CD4-positive, alpha-beta T cell treated with Interleukin-6 at 100 ng/mL for 8 hours (primary cell): ENCODE measurements around the gene AGAP5.
"Not testable (repeated sequence)": the region's sequence is repeated elsewhere in the genome, so short reads cannot be mapped to it uniquely, and the experiment has no call there.

Source experiments
- DNase-seq: peaks from one replicate; pipeline ENCODE4 v3.0.0-alpha.2; 2020; ENCODE audit warnings: mixed read lengths, low spot score

The AGAP5 gene

DNA sequence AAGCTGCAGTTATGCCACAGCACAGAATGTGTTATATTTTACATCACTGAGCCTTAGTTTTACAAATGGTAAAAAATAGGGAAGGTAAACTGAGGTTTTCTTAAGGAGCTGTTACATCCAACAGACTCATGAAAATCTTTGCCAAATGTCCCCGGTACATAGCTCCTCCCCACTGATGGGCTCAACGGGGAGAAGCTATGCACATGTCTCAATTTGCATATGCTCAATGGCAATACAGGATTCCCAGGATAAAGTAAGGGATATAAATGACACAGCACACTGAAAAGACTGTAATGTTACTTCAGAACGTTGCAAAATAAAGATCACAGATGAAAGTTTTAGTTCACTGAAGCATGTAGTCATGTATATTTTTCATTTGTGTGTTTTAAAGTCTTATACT is 16.6 kb upstream of the AGAP5 start:
- not testable (repeated sequence) for DNase-seq

DNA sequence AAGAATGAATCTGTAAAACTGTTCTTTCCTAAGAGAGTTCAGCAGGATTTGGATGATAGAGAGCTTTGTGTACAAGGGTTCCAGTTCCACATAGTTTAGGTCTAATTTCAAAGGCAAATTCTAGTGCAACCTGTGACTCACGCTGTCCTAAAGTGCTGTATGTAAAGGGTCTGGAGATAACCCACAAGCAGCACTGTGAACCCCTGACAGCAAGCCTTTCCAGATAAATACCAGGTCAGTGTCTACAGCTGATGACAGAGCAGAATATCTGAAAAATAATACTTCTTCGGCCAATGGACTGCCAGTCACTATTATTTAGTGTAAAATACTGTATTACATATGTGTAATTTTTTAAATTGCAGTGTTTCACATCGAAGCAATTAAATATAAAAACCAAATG is 16.0 kb upstream of the AGAP5 start:
- not testable (repeated sequence) for DNase-seq

DNA sequence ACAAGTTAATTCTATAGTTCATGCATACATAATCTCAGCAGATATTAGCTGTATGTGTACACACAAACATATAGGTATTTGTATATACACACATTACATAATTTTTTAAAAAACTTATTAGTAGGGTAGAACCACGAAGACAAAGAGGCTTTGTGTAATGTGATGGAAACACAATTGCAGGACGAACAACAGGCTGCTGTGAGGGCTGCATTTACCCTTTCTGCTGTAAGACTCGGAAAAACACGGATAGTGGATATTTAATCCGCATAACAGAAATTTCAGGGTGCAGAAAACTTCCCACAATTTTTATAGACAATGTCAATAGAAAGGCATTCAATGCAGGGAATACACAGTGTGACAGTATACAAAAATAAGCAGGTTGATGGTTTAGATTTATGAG is 13.8 kb upstream of the AGAP5 start:
- DNase-seq, result not testable (repeated sequence)

DNA sequence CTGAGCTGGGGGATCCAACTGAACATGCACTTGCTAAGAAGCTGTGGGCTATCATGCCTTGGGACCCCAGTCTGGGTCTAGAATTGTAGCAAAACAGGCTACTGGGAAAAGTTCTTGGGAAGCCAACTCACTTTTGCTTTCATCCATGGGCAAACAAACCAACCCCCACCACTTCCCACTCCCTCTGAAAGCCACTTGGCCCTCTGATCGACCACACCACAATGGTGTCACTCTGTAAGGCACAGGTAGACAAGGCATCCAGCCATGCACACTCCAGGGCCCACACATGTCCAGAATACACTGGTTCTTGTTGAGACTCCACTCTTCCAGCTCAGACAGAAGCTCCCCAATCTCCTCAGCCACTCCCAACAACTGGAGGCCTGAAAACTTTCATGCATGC is 10.2 kb upstream of the AGAP5 start:
- not testable (repeated sequence) for DNase-seq

DNA sequence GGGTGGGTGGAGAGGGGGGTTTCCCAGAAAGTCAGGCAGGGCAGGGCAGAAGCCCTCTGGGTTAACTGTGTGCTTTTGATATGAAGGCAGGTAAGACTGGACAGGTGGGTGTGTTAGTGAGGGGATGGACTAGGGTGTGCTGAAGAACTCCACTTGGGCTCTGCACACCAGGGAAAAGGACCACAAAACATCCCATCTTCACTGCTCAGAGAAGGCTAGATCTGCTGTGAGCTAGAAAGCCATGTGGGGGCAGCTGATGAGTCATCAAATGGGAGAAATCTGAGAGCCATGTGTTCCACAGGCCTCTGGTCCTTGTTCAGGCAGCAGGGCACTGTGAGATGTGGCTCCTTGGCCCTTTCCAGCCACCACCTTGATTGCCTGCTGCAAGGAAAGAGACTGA is 9.7 kb upstream of the AGAP5 start:
- DNase-seq, result not testable (repeated sequence)

DNA sequence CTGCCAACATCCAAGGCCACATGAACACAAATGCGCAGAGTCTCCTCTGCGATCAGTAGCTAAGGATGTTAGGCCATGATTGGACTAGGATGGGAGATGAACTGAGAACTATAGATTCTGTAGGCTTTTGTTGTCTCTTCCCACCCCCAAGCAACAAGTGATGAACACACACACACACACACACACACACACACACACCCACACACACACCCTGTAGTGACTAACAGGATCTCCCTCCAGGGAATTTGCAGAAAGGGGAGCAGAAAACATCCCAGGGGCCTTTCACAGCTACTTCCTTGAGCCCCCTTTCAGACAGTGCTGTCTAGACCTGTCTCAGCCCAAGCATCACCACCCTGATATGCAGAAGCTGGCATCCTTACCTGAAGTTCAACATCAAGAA is 8.6 kb upstream of the AGAP5 start:
- not testable (repeated sequence) for DNase-seq

DNA sequence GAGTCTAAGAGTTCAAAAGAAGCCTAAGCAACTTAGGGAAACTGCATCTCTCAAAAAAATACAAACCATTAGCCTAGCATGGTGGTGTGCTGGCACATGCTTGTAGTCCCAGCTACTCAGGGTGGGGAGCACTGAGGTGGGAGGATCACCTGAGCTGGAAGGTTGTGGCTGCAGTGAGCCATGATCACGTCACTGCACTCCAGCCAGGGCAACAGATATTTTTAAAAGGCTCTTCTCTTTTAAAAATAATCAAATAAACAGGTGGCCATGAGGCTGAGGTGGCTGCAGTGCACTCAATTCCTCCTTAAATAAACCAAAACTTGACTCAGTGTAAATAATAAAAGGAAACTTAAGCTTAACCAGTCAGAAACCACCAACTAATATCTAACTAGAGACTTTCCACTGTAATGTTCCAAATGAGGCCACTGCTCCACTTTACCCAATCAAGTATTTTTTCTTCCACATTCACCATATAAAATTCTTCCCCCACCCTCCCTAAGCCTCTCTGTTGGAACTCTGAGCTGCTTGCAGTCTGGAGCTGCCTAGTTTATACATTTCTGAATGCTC is 7.7 kb upstream of the AGAP5 start:
- not testable (repeated sequence) for DNase-seq

DNA sequence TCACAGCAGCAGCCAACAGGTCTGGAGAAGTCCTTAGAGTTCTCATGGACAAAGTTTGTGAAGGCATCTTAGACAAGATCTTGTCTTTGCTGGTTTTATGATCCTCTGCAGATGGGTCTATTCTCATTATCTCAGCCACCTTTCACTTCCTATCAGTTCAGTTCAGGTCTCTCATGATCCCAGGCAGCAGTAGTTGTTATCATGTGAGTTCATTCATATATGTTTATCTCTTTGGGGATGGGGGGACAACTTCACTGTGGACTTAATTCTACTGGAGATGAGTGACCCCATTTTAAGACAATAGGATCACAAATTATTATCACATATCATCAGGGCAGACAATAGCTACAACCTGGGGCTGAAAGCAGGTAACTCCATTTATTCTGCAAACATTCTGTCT is 6.0 kb upstream of the AGAP5 start:
- not testable (repeated sequence) for DNase-seq

DNA sequence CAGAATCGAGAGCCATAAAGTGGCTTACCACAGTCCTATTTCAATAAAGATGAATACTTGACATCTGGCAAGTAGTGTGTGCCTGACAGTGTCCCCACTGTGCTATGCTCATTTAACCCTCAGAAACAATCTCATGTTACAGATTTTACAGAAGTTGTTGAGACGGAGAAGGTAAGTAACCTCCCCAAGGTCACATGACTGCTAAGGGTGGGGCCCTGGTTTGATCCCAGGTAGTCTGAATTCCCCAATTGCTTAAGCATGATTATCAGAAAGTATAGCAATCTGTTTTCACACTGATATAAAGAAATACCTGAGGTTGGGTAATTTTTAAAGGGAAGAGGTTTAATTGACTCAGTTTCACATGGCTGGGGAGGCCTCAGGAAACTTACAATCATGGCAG is 910 bp upstream of the AGAP5 start:
- not testable (repeated sequence) for DNase-seq

DNA sequence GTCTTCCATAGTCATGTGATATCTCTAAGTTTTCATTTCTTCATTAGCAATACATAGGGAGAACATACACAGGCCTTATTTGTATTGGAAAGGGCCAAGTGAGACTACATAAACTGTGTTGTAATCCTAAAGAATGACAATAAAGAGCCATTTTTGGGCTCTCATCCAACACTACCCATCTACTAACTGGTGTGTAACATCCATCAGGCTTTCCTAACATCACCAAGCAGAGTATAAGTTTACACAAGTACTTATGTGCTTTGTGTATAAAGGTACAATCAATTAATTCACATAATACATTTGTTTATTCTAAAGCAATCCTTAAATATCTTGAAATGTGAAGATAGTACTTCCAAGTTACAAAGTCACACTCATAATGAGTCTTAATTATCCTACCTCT is 2.6 kb downstream of the AGAP5 start:
- DNase-seq, result not testable (repeated sequence)

DNA sequence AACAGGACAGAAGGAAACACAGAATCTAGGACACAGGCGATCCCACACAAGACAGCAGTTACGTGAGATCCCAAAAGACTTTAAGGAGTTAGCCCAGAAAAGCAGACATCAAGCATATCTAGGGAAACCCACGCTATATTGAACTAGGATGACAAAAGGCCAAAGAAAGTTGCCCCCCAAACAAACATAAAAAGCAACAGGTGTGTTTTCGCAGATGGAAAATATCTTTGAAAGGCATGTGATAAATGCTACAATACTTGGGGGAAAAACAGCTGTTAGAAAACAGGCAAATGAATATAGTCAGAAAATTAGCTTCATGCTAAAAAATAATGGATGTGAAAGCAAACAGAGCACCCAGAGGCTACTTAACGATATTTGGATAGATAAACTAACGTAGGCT is 7.2 kb downstream of the AGAP5 start:
- DNase-seq, result not testable (repeated sequence)

DNA sequence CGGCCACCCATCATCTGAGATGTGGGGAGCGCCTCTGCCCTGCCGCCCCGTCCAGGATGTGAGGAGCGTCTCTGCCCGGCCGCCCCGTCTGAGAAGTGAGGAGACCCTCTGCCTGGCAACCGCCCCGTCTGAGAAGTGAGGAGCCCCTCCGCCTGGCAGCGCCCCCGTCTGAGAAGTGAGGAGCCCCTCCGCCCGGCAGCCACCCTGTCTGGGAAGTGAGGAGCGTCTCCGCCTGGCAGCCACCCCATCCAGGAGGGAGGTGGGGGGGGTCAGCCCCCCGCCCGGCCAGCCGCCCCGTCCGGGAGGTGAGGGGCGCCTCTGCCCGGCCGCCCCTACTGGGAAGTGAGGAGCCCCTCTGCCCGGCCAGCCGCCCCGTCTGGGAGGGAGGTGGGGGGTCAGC is 8.3 kb downstream of the AGAP5 start:
- not testable (repeated sequence) for DNase-seq

DNA sequence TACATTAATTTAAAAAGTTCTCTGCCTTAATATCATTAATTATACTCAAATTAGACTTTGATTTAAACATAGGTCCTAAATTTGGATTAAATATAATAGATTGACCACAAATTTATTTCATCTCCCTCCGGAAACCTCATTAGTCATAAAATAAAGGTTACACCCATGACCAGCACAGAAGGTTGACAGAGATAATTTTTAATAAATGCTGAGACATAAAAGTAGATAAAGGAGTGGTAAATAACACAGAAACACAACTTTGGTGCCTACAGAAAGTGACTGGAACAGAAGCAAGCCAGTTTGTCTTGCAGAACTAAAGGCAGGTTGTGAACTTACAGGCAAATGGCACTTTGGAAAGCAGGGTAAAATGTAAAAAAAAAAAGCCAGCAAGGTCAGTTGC is 10.3 kb downstream of the AGAP5 start:
- DNase-seq, result not testable (repeated sequence)

DNA sequence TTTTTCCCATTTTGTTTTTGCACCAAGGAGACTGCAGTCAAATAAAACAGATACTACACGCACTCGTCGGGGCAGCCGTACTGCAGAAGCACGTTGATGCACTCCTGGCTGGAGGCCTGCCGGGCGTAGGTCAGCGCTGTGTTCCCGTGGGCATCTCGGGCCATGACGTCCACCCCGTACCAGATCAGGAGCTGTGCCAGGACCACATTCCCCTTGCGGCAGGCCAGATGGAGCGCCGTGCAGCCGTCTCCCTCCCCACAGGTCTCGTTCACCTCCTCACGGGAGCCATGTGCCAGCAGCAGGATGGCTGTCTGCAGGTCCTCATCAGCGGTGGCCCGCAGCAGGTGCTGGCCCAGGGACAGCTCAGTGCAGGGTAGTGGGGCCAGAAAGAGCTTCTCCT is 23.4 kb downstream of the AGAP5 start:
- not testable (repeated sequence) for DNase-seq

DNA sequence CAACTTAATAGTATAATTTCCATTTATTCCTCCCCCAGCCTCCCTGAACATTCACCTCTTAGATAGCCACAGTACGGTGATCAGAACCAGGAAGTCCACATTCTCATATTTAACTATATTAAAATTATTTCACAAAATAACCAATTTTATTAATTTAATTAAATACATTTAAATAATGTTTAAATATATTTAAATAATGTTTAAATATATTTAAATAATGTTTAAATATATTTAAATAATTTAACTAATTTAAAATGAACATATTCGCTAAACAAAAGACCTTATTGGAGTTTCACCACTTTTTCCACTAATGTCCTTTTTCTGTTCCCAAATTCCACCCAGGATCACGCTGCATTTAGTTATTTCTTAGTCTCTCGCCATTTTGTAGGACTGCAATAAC is 29.5 kb downstream of the AGAP5 start:
- DNase-seq, result not testable (repeated sequence)

DNA sequence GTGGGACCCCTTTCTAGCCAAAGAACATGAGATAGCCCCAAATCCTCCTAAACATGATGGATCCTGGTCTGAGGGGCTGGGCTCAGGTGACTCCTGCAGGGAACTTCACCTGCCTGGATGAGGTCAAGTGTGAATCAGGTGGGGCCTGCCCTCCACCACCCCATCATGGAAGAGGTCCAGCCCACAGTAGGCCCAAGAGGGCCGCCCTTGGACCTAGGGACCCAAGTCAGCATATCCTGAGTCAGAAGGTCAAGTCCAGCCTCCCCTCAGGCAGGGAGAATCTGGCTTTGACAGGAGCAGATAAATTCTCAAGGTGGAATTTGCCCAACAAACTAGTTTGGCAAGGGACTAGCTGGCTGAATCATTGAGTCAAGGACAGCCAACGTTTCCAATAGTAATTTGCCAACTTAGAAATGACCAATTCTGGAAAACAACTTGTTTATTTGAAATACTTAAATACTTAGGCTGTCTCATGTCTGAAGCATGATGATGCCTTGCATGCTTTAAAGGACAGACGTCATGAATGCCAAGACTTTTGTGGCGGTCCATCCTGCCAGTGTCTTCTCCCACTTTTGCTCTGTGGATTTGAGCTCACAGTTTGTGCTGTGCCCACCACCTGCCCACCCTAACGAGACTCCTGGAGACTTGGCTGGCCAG is 31.6 kb downstream of the AGAP5 start:
- not testable (repeated sequence) for DNase-seq

DNA sequence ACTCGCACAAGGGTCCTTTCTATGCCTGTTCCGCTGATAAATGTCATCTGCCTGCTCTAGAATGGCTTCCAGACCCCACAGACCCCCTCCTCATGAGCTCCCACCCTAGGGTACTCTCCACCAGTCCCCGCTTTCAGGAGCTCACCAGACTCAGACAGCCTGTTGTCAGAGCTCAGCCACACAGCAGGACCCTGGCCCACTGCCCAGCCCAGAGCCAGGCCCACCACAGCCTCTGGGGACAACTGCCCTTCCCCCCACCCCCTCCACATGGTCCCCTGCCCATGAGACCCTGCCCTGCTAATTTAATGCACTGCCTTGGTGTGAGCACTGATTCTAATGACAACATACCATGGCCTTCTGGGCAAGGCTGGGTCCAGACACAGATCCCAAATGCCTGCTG is 32.3 kb downstream of the AGAP5 start:
- not testable (repeated sequence) for DNase-seq

DNA sequence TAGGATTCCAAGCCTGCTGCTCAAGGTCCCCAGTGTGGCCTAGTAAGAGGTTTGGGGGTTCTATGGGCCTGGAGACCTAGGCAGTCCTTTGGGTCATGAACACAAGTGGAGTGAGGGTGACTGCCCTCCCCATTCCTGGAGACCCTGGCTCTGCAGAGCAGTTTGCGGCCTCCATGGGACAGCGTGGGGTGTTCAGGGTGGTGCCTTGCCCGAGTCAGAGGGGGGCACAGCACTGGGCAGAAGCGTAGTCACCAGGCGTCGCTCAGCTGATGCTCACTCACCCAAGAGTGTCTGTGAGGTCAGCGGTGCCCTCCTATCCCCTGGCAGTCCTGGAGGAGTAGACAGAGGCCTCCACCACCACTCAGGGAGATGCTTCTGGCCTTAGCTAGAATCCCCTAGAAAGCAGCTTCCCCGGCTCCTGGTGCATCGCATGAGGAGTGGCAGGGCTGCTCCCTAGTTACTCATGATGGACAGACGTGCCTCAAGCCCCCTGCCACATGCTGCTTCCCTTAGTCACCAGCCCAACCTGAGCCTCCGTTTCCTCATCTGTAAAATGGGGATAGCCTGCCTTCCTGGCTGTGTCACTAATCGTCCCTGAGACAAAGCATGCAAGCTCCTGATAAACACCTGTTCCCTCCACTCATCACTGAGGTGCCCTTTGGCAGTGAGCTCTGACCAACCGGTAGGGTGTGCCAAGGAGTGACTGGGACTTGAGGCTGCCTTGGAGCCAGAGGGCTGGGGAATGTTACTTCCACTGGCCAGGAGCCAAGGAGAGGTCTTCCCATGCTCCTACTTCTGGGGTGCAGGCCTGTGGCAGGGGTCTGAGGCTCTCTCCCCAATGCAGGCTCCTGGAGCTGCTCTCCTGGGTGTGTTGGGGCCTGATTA is 33.5 kb downstream of the AGAP5 start:
- not testable (repeated sequence) for DNase-seq

DNA sequence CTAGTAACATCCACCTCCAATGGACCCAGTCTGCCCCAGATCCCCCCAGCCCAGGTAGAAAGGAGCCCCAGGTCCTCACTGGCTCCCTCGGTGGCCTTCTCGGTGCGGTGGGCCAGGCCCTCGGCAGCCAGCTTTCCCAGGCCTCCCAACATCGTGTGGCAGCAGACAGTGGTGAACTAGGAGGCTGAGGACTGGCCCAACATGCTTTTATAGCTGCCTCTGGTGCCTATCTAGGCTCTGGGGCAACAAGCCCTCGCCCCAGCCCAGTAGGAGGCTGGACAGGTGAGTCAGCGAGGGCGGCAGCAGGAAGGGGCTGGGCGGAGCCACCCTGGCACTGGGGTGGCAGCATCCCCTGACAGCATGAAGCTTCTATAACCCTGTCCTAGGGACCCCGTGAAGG is 34.3 kb downstream of the AGAP5 start:
- DNase-seq, result not testable (repeated sequence)

DNA sequence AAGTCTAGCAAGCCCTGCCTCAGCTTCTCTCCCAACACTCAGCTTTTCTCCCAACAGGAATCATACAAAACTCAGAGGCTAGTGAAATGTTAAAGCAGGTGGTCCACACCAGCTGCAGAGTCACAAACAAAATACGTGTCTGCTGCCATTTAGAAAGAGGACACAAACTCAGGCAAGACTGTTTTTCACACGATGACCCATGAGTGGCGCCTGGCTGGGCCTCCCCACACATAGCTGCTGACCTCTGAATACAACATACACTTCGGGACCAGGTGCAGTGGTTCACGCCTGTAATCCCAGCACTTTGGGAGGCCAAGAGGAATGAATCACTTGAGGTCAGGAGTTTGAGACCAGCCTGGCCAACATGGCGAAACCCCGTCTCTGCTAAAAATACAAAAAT is 35.2 kb downstream of the AGAP5 start:
- not testable (repeated sequence) for DNase-seq

DNA sequence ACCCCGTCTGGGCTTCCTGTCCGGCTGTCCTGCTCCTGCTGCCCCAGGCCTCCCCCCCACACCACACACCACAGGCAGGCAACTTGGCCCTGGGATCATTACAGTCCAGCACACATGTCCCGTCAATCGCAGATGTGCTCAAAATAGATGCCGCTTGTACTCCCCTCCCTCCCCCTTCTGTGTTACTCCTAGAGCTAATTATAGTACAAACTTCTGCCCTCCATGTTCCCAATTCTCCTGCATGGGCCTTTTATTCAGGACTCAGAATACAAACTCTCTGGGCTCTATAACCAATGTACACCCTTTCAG is 42.0 kb downstream of the AGAP5 start, which contains the start of gene SYNPO2L:
SYNPO2L (minus strand) TSS at position 40 of the 309 bp plus-strand sequence. CDS start 107 bp downstream, outside the sequence.
- no peak for DNase-seq

DNA sequence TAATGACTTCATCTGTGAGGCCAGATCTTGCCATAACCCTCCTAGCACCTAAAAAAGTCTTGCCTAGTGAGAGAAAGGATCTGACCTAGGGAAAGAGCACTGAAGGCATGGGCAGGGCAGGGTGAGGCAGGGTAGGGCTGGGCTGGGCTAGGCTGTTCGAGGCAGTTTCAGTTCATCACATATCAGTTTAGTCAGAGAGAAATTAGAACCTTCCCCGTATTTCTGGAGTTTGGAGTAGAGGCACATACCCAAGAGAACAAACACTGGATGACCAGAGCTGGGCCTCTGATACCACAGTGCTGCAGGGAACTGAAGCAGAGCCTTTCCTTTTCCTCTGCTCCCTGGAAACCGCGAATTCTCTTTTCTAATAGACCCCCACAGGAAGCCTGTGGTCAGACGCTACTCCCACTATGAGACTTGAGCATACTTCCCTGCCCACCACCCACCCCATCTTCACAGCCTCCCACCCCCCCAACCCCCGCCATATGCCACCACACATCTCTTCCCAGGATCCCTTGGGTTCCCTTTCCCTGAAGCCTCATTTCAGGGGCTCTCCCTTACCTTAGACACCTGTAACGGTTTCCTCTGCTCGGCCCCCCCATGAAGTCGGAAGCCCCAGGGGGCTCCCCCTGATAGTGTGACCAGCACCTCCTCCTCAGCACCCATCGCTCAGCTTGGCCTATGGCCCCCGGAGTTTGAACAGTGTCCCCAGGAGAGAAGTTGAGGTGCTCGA is 42.5 kb downstream of the AGAP5 start:
- DNase-seq, result no peak
